ENCODE data around the gene CGB3. TPM values are rescaled to one million over a fixed set of nuclear protein-coding genes. Genes with fewer than 3 reads are reported as not detected.

Gene CGB3
- total and polyA plus RNA-seq, 10 of the 15 experiments (the other 5 are each of a cell fraction or from before 2014, with no cell fraction given), result not detected

DNA sequence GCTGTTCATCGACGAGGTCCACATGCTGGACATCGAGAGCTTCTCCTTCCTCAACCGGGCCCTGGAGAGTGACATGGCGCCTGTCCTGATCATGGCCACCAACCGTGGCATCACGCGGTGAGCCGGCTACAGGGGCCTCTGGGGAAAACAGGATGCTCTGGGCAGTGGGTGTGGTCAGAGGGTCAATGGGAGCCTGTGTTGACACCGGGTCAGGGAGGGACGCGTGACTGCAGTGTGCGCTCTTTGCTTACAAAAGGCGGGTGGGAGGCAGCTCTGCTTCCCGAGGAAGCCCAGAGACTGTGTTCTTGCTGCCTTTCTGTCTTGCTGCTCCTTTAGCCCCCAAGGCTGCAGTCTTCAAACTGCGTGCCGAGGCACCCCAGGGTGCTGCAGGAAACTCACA is 12.9 kb downstream of the CGB3 start (continued):
- TF ChIP-seq CEBPZ (IDR thresholded peaks at IDR 0.05; ENCODE audit: low read depth, low read length) (no peak), CEBPB (IDR thresholded peaks at IDR 0.05; ENCODE audit: borderline replicate concordance in 1 of 2, low read depth in 2 of 2, low read length in 2 of 2) (no peak)

DNA sequence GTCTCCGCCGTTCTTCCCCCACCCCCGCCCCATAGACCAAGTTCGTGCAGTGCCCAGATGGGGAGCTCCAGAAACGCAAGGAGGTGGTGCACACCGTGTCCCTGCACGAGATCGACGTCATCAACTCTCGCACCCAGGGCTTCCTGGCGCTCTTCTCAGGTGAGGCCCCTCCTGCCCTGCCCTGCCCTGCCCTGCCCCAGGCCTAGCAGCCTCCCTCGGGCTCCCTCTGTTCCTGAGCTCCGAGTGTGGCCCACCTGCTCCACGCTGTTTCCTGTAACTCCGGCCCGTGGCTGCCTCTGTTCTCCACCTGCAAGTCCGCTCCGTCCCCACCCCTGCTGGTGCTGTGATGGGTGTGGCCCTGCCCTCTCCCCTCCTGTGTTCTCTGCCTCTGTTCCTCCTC is 13.7 kb downstream of the CGB3 start:
- ChIA-PET CTCF (no interaction called here), SMC1A (ENCODE audit: uncharacterized antibody, unreplicated experiment) (no interaction called here), POLR2A (no interaction called here), RAD21 (ENCODE audit: unreplicated experiment) (no interaction called here)
- intact Hi-C loops (cut with micrococcal nuclease; ENCODE audit: unreplicated experiment), result no loop called here
- in situ Hi-C loops (cut with MboI), result no loop called here
- no peaks in the 10 kb centered on the region for H3K9me3 ChIP-seq (replicated peaks; ENCODE audit: control insufficient read depth, insufficient read depth, low read length)
- no peak overlapping the region for H2AFZ ChIP-seq (ENCODE audit: control insufficient read depth, low read depth, low read length)
- H3K27ac ChIP-seq (ENCODE audit: control insufficient read depth, insufficient read depth), result no peak overlapping the region
- H3K4me2 ChIP-seq (ENCODE audit: control insufficient read depth, insufficient read depth), result no peak overlapping the region
- no peak for FAIRE-seq
- no peak for ATAC-seq
- no peak for TF ChIP-seq IRF4 (IDR thresholded peaks at IDR 0.05; ENCODE audit: low read depth, low read length)
- no peak for TF ChIP-seq EP300 (IDR thresholded peaks at IDR 0.05; ENCODE audit: borderline replicate concordance in 1 of 2, control insufficient read depth in 1 of 2, low read depth in 2 of 2, low read length in 2 of 2)
- TF ChIP-seq TARDBP (IDR thresholded peaks at IDR 0.05; ENCODE audit: borderline replicate concordance), result no peak
- TF ChIP-seq E2F4 (IDR thresholded peaks at IDR 0.05; ENCODE audit: low read depth, low read length), result no peak
- no peak for TF ChIP-seq HSF1 (IDR thresholded peaks at IDR 0.05; ENCODE audit: low read depth, low read length)
- TF ChIP-seq HDAC6 (IDR thresholded peaks at IDR 0.05; ENCODE audit: unreplicated experiment), result no peak
- H3K4me3 ChIP-seq, result no peak overlapping the region
- H3K4me1 ChIP-seq (ENCODE audit: control insufficient read depth, insufficient read depth, low read length), result no peaks in the 10 kb centered on the region
- no peaks in the 10 kb centered on the region for H3K27me3 ChIP-seq (replicated peaks in 1 of 2; ENCODE audit: control insufficient read depth in 2 of 2, insufficient read depth in 2 of 2, low read length in 1 of 2)
- no peaks in the 10 kb centered on the region for H3K79me2 ChIP-seq (ENCODE audit: control insufficient read depth, insufficient read depth, low read length)
- no peak overlapping the region for H3K9ac ChIP-seq (ENCODE audit: control insufficient read depth, insufficient read depth, low read length)
- BruUV-seq (replicated peaks), result no TSS peak
- no peak for DNase-seq (ENCODE audit: low read depth, low spot score)
- 87% methylated on average over 18 of the region's 18 CpGs for WGBS (ENCODE audit: insufficient coverage, insufficient replicate concordance, low lambda C conversion rate, missing lambda C conversion rate)
- peaks cover 14 to 25% of the 10 kb centered on the region in 2 experiments for H3K36me3 ChIP-seq (ENCODE audit: control insufficient read depth in 2 of 2, insufficient read depth in 2 of 2, low read length in 1 of 2)
- H4K20me1 ChIP-seq (ENCODE audit: control insufficient read depth, insufficient read depth), result no peaks in the 10 kb centered on the region

All from GM12878 (cell line).